ENCODE measurements around the gene CFAP44. TPM values are rescaled to one million over a fixed set of nuclear protein-coding genes. Genes with fewer than 3 reads are reported as not detected.
A peak's percentile ranks its signal among the peaks of the same experiment; 100 is the strongest.

Gene CFAP44
- polyA plus RNA-seq, 1 experiment: 0.82 TPM

DNA sequence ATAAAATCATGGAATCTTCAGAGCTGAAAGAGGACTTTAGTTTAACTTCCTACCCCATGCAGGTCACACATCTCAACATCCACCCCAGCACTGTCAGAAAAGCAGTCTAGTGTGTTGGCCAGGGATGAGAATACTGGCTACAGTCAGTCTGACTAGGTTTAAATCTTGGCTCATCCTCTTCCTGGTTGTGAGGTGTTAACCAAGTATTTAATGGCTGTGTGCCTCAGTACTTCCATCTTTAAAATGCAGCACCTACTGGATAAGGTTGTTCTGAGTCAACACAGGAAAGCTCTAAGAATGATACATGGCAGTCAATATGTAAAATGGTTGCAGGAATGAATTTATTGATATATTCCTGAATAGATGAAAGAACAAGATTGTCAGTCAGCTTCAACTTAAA, 3.1 kb downstream of the CFAP44 start:
- DNase-seq (ENCODE audit: low read depth): no peak
- ChIA-PET CTCF (no interaction called here), POLR2A (no interaction called here)
- H3K4me3 ChIP-seq (ENCODE audit: low read depth, low read length): no peak overlapping the region
- H3K36me3 ChIP-seq (ENCODE audit: control insufficient read depth, insufficient read depth, low read length): no peaks in the 10 kb centered on the region
- no peaks in the 10 kb centered on the region for H3K27me3 ChIP-seq (ENCODE audit: control insufficient read depth, insufficient read depth, low read length)
- no peak for TF ChIP-seq CTCF (IDR thresholded peaks at IDR 0.05; ENCODE audit: insufficient read depth, low read depth, low read length)

- TF ChIP-seq CTCF (IDR thresholded peaks at IDR 0.05; ENCODE audit: insufficient read depth, low read depth, low read length): no peak
- ChIA-PET POLR2A (no interaction called here), CTCF (no interaction called here)
- no peak for DNase-seq (ENCODE audit: low read depth)
- no peaks in the 10 kb centered on the region for H3K27me3 ChIP-seq (ENCODE audit: control insufficient read depth, insufficient read depth, low read length)
- no peaks in the 10 kb centered on the region for H3K36me3 ChIP-seq (ENCODE audit: control insufficient read depth, insufficient read depth, low read length)
- no peak overlapping the region for H3K4me3 ChIP-seq (ENCODE audit: low read depth, low read length)
These were observed 3.9 kb downstream of the CFAP44 start for GRCh38 chr3:113437411-113437810.

GRCh38 chr3:113436809-113437208, 4.5 kb downstream of the CFAP44 start:
- H3K27me3 ChIP-seq (ENCODE audit: control insufficient read depth, insufficient read depth, low read length): no peaks in the 10 kb centered on the region
- ChIA-PET POLR2A (no interaction called here), CTCF (no interaction called here)
- peak; percentile 6 for DNase-seq (ENCODE audit: low read depth)
- H3K4me3 ChIP-seq (ENCODE audit: low read depth, low read length): no peak overlapping the region
- no peak for TF ChIP-seq CTCF (IDR thresholded peaks at IDR 0.05; ENCODE audit: insufficient read depth, low read depth, low read length)
- no peaks in the 10 kb centered on the region for H3K36me3 ChIP-seq (ENCODE audit: control insufficient read depth, insufficient read depth, low read length)

DNA sequence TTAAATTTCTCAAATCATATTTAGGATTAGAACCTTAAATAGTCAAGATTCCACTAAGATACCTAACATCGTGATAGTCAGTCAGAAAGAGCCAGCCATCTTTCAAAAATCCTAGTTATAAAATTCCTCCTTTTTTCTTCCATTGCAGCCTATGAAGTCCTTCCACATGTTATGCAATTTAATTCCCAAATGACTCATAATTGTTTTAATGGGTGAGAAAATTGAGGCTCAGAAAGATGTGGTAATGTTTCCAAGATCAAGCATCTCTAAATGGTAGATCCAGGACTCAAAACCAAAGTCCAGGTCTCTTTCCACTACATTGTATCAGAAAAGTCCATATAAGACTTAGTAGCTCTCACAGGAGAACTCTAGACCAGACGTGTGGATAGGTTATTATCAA, 9.5 kb downstream of the CFAP44 start:
- Histone ChIP-seq H3K4me3 (ENCODE audit: low read depth, low read length) (no peak overlapping the region), H3K36me3 (ENCODE audit: control insufficient read depth, insufficient read depth, low read length) (no peaks in the 10 kb centered on the region), H3K27me3 (ENCODE audit: control insufficient read depth, insufficient read depth, low read length) (no peaks in the 10 kb centered on the region)
- peak; percentile 19 for DNase-seq (ENCODE audit: low read depth)
- ChIA-PET CTCF (no interaction called here), POLR2A (no interaction called here)
- TF ChIP-seq CTCF (IDR thresholded peaks at IDR 0.05; ENCODE audit: insufficient read depth, low read depth, low read length): no peak

DNA sequence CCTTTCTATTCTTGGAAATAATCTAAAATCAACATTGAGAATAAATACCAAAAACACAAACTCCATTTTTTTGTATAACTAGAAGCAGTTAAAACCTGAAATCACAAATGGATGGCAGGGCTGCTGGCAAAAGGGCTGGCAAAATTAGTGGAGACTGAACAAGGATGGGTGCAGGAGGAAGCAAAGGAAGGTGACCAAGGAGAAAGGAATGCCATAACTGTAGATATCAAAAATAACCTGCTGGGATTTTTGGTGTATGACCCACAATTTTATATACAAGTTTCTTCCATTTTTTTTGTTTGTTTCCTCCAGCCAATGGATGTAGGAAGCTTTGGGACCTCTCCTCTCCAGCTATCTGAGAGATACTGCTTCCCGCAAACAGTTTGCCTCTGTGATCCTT, 12.7 kb downstream of the CFAP44 start:
- CTCF ChIA-PET: no interaction called here

More for the DNA sequence above, 12.7 kb downstream of the CFAP44 start:
- no peak for TF ChIP-seq CTCF (IDR thresholded peaks at IDR 0.05; ENCODE audit: insufficient read depth, low read depth, low read length)
- DNase-seq (ENCODE audit: low read depth): no peak
- POLR2A ChIA-PET: no interaction called here
- no peaks in the 10 kb centered on the region for H3K27me3 ChIP-seq (ENCODE audit: control insufficient read depth, insufficient read depth, low read length)
- H3K4me3 ChIP-seq (ENCODE audit: low read depth, low read length): no peak overlapping the region
- H3K36me3 ChIP-seq (ENCODE audit: control insufficient read depth, insufficient read depth, low read length): no peaks in the 10 kb centered on the region

All from BJ (cell line).